Hematopoietic multipotent progenitor cell treated with erythropoietin and hydrocortisone succinate and interleukin-3 and kit ligand, for 17 days (in vitro differentiated cells): ENCODE data around the gene NSMCE4A.
"Not testable (repeated sequence)": the region's sequence is repeated elsewhere in the genome, so short reads cannot be mapped to it uniquely, and the experiment has no call there.

ENCODE experiments used
- DNase-seq: peaks from one replicate; pipeline ENCODE4 v3.0.0-alpha.2; 2015; ENCODE audit warnings: low spot score

NSMCE4A gene

DNA sequence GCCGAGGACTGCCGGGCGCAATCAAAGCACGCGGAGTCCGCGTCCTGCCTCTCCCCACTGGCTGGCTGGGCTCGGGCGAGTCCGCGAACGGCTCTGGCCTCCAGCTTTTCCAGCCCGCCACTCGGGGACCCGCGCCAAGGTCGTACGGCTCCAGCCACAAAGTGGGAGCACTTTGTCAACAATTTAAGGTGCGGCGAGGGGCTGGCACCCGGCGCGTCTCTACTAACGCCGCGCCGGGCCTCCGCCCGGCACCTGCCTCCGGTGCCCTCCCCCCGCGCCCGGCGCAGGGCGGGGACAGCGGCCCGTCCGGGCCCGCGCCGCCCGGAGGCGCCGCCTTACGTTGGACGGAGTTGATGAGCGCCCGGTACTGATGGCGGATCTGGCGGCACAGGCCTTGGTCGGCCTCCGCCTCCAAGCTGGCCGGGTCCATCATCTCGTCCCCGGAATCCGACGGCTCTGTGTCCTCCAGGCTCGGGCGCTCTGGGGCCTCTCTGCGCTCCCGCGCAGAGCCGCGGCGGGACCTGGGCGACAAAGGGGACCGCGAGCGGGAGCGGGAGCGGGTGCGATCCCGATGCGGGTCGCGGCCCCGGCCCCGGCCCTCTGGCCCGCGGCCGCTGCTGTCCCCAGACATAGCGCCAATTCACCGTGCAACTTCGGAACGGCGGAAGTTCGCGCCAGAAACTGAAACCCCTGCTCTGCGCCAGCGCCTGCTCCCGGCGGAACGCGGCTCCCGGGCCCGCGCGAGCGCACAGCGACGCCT is at the start of gene NSMCE4A:
Gene NSMCE4A, minus strand, starts transcription at position 683 of the 760 bp plus-strand sequence. Its CDS starts 52 bp downstream, at position 631.
- DNase-seq, result peak; percentile 33

GRCh38 chr10:122023257-122023656 is 48.2 kb upstream of the NSMCE4A start:
- not testable (repeated sequence) for DNase-seq

- DNase-seq, result no peak
Observed at GRCh38 chr10:122022276-122022675, 47.3 kb upstream of the NSMCE4A start.

DNA sequence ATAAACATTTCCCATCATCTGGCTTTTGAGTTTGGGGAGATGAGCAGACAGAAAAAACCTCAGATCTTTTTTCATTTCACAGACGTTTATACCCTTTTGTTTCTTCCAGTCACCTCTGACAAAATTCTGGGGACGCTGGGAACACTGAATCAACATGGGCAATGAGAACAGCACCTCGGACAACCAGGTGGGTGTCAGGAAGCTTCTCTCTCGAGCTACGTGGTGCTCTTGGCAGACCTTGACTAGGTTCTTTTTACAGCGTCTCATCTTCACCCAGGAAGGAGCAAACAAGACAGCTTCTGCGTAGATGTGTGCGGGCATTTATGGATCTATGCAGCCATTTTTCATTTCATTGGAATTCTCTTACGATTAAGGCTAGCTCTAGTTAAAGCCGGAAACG is 46.8 kb upstream of the NSMCE4A start:
- no peak for DNase-seq

- DNase-seq, result no peak
Observed at GRCh38 chr10:122021379-122021778, 46.4 kb upstream of the NSMCE4A start.

DNA sequence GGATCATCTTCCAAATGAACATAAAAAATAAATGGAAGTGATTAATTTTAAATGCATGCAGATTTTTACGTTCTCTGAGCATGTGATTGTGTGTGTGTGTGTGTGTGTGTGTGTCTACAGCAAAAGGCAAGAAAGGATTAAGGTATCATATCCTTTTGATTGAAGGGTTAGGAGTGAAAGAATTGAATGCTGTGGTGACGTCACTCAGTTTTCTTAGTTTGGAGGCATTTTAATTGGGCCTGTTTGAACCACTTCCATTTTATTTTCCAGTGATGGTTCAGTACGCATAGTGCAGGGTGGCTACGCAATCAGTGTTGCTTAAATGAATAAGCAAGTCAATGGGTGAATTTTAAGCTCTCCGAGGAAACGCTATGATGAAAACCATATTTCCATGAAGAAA is 45.2 kb upstream of the NSMCE4A start:
- no peak for DNase-seq

GRCh38 chr10:122019414-122019975 is 44.5 kb upstream of the NSMCE4A start:
- DNase-seq, result no peak

DNA sequence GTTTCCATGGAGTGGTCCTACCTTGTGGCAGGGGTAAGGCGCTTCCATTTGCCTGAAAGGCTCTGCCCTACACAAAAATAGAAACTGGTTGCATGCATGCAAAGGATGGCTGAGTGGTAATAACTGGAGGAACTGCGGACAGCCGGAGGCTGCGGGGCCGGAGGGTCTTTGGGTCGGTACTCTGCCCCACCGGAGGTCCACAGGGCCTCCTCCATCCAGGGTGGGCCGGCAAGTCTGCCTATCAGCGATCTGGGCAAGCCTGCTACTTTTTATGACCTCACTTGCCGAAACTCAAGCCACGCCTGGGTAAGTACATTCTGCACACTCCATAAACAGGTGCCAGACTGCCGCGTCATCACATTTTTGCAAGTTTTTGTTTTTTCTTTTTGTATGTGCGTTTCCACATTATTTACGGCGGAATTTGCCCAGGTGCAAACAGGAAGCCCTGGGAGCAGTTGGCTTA is 44.0 kb upstream of the NSMCE4A start:
- DNase-seq, result no peak

GRCh38 chr10:122018491-122018890 is 43.5 kb upstream of the NSMCE4A start:
- no peak for DNase-seq

GRCh38 chr10:122017926-122018325 is 42.9 kb upstream of the NSMCE4A start:
- DNase-seq, result not testable (repeated sequence)

GRCh38 chr10:122014652-122015248 is 39.7 kb upstream of the NSMCE4A start:
- DNase-seq, result no peak

DNA sequence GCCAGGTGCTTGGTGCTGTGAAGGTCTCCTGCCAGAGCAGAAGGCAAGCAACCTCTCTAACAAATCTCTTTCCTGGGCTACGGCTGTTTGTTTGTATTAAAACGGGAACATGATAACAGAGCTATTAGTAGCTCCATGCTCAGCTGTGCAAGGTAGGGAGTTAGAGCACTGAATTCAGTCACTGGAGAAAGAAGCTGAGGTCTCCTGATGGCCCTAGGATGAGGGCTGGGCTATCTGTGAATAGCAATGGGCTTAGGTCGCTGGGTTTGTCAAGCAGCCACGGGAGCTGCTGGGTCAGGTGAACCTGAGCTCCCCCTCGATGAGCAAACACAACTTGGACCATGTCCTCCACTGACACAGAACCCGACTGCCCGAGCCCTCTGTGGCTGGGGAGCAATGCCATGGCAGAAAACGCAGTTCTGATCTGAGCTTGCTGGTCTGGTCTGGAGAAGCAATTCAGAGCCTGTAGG is 38.3 kb upstream of the NSMCE4A start:
- no peak for DNase-seq

DNA sequence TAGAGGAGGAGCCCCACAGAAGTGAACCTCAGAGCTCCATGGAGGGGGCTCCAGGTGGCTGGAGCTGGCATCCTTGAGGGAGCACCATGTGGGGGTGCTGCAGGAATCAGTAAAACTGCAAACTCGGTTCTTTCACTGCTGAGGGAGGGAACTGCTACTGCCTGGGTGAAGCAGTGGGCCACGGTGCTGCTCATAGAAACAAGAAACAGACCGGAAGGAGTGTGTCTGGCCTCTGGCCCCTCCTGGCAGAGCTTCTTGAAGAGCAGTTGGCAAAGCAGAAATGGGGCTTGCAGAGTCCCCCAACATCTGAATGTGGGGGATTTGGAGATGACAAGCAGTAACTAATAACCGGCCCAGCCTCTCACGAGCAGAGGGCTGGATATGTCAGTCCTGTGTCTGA is 37.7 kb upstream of the NSMCE4A start:
- no peak for DNase-seq

GRCh38 chr10:122010405-122011050 is 35.5 kb upstream of the NSMCE4A start:
- no peak for DNase-seq

GRCh38 chr10:122007415-122007814 is 32.4 kb upstream of the NSMCE4A start:
- DNase-seq, result no peak

- DNase-seq, result no peak
Observed at GRCh38 chr10:122001698-122002097, 26.7 kb upstream of the NSMCE4A start.

- no peak for DNase-seq
Observed at GRCh38 chr10:121999301-121999700, 24.3 kb upstream of the NSMCE4A start.

DNA sequence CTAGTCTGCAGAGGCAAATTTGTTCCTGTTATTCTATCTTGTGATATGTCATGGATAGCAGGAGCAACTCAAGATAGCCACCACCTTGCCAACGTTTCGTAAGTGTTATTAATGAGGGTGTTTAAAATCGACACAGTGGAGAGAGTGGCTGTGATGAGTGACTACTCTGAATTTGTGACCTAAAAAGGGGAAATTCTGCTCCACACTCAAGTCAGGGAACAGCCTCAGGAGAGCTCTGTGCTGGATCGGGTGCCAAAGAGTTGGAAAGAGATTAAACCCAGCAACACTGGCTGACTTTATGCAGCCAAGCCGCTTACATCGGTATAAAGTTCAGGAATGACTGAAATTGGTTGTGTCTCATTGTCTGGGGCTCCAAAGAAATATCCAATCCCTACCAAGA is 23.4 kb upstream of the NSMCE4A start:
- DNase-seq, result no peak

DNA sequence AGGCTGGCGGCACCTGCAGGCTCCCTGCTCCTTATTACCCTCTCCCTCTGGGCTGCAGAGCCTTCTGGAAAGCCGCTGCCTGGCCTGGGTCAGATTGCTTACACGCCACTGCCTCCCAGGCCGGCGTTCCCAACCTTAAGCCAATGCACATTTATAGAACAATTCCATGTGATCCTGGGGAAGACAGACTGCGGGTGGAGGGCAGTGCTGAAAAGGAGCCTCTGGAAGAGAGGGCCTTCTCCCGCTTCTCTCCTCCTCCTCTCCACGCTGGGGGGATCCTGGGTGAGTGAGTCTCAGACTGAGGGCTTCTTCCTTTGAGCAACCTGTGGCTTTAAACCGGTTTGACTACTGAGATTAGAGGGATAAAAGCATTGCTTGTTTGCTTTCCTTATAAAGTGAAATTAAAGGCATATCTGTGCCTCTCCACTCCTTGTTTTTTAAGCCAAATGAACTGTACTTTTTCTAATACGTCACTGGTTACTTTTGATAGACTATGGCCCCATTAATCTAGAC is 19.5 kb upstream of the NSMCE4A start:
- DNase-seq, result no peak

DNA sequence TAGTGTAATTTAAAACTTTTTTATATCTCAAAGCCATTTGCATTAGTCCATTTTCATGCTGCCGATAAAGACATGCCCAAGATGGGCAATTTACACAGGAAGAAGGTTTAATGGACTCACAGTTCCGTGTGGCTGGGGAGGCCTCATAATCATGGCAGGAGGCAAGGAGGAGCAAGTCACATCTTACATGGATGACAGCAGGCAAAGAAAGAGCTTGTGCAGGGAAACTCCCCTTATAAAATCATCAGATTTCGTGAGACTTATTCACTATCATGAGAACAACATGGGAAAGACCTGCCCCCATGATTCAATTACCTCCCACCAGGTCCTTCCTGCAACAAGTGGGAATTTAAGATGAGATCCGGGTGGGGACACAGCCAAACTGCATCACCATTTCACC is 16.7 kb upstream of the NSMCE4A start:
- DNase-seq, result not testable (repeated sequence)

- no peak for DNase-seq
Observed at GRCh38 chr10:121990015-121990677, 15.1 kb upstream of the NSMCE4A start.
